ENCODE measurements around the gene PALLD.

The PALLD gene

GRCh38 chr4:168796362-168797106 lies 299.7 kb downstream of the PALLD start:
- no peaks in the 10 kb centered on the region for H3F3A ChIP-seq (ENCODE audit: insufficient read depth, low read length)
- H4K20me1 ChIP-seq (ENCODE audit: insufficient read depth, low read length), result no peaks in the 10 kb centered on the region
- H3K9ac ChIP-seq (ENCODE audit: low read length), result no peak overlapping the region
- no peak overlapping the region for H3K4me3 ChIP-seq (ENCODE audit: low read length)
- H3K27me3 ChIP-seq (replicated peaks; ENCODE audit: insufficient read depth, low read length), result no peaks in the 10 kb centered on the region
- no peaks in the 10 kb centered on the region for H3K4me1 ChIP-seq (ENCODE audit: low read length)
- no peak overlapping the region for H3K4me2 ChIP-seq (ENCODE audit: low read depth, low read length)
- no peak overlapping the region for H3K27ac ChIP-seq (ENCODE audit: low read length)
- H3K9me2 ChIP-seq (replicated peaks; ENCODE audit: insufficient read depth, low read length), result no peaks in the 10 kb centered on the region
- DNase-seq, result no peak
- H2AFZ ChIP-seq (ENCODE audit: low read length), result no peak overlapping the region
- H3K9me3 ChIP-seq (replicated peaks; ENCODE audit: insufficient read depth, low read length), result no peaks in the 10 kb centered on the region
- TF ChIP-seq EZH2 (optimal IDR thresholded peaks at IDR 0.05; ENCODE audit: low read depth, low read length) (no peak), EZH2phosphoT487 (IDR thresholded peaks at IDR 0.05; ENCODE audit: low read length) (no peak)
- TF ChIP-seq, protein P1, sequence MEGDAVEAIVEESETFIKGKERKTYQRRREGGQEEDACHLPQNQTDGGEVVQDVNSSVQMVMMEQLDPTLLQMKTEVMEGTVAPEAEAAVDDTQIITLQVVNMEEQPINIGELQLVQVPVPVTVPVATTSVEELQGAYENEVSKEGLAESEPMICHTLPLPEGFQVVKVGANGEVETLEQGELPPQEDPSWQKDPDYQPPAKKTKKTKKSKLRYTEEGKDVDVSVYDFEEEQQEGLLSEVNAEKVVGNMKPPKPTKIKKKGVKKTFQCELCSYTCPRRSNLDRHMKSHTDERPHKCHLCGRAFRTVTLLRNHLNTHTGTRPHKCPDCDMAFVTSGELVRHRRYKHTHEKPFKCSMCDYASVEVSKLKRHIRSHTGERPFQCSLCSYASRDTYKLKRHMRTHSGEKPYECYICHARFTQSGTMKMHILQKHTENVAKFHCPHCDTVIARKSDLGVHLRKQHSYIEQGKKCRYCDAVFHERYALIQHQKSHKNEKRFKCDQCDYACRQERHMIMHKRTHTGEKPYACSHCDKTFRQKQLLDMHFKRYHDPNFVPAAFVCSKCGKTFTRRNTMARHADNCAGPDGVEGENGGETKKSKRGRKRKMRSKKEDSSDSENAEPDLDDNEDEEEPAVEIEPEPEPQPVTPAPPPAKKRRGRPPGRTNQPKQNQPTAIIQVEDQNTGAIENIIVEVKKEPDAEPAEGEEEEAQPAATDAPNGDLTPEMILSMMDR (IDR thresholded peaks at IDR 0.05; ENCODE audit: low read length), result no peak
- no peaks in the 10 kb centered on the region for H3K79me2 ChIP-seq (ENCODE audit: low read length)
- H3K36me3 ChIP-seq (replicated peaks; ENCODE audit: insufficient read depth, low read length), result no peaks in the 10 kb centered on the region

- Histone ChIP-seq H3K27ac (ENCODE audit: low read length) (no peak overlapping the region), H2AFZ (ENCODE audit: low read length) (no peak overlapping the region), H3K79me2 (ENCODE audit: low read length) (no peaks in the 10 kb centered on the region), H3K4me1 (ENCODE audit: low read length) (no peaks in the 10 kb centered on the region), H3F3A (ENCODE audit: insufficient read depth, low read length) (no peaks in the 10 kb centered on the region), H3K36me3 (replicated peaks; ENCODE audit: insufficient read depth, low read length) (no peaks in the 10 kb centered on the region), H3K4me3 (ENCODE audit: low read length) (no peak overlapping the region), H3K9ac (ENCODE audit: low read length) (no peak overlapping the region), H4K20me1 (ENCODE audit: insufficient read depth, low read length) (no peaks in the 10 kb centered on the region), H3K4me2 (ENCODE audit: low read depth, low read length) (no peak overlapping the region), H3K27me3 (replicated peaks; ENCODE audit: insufficient read depth, low read length) (no peaks in the 10 kb centered on the region), H3K9me2 (replicated peaks; ENCODE audit: insufficient read depth, low read length) (no peaks in the 10 kb centered on the region), H3K9me3 (replicated peaks; ENCODE audit: insufficient read depth, low read length) (no peaks in the 10 kb centered on the region)
- TF ChIP-seq, protein P1 (IDR thresholded peaks at IDR 0.05; ENCODE audit: low read length), result no peak
- TF ChIP-seq EZH2phosphoT487 (IDR thresholded peaks at IDR 0.05; ENCODE audit: low read length) (no peak), EZH2 (optimal IDR thresholded peaks at IDR 0.05; ENCODE audit: low read depth, low read length) (no peak)
- DNase-seq, result no peak
Measured at GRCh38 chr4:168797194-168797593, 300.3 kb downstream of the PALLD start.

- Histone ChIP-seq H3K9me2 (replicated peaks; ENCODE audit: insufficient read depth, low read length) (no peaks in the 10 kb centered on the region), H3K4me3 (ENCODE audit: low read length) (no peak overlapping the region), H3K79me2 (ENCODE audit: low read length) (no peaks in the 10 kb centered on the region), H3K27me3 (replicated peaks; ENCODE audit: insufficient read depth, low read length) (no peaks in the 10 kb centered on the region), H3K9me3 (replicated peaks; ENCODE audit: insufficient read depth, low read length) (no peaks in the 10 kb centered on the region), H3F3A (ENCODE audit: insufficient read depth, low read length) (no peaks in the 10 kb centered on the region), H3K36me3 (replicated peaks; ENCODE audit: insufficient read depth, low read length) (no peaks in the 10 kb centered on the region), H3K27ac (ENCODE audit: low read length) (no peak overlapping the region), H4K20me1 (ENCODE audit: insufficient read depth, low read length) (no peaks in the 10 kb centered on the region), H3K9ac (ENCODE audit: low read length) (no peak overlapping the region), H3K4me2 (ENCODE audit: low read depth, low read length) (no peak overlapping the region), H2AFZ (ENCODE audit: low read length) (no peak overlapping the region), H3K4me1 (ENCODE audit: low read length) (no peaks in the 10 kb centered on the region)
- TF ChIP-seq, protein P1 (IDR thresholded peaks at IDR 0.05; ENCODE audit: low read length), result no peak
- TF ChIP-seq EZH2 (optimal IDR thresholded peaks at IDR 0.05; ENCODE audit: low read depth, low read length), result no peak
- no peak for TF ChIP-seq EZH2phosphoT487 (IDR thresholded peaks at IDR 0.05; ENCODE audit: low read length)
- DNase-seq, result no peak
Measured at GRCh38 chr4:168797738-168798375, 301.0 kb downstream of the PALLD start.
